GM18519 (cell line): ENCODE measurements around the gene LY6G5C.

ENCODE experiments used
- ATAC-seq: cut with Tn5 transposase; IDR thresholded peaks from one replicate; pipeline ENCODE4 v1.9.1; 2021; ENCODE audit warnings: mild to moderate bottlenecking, moderate library complexity; ENCODE audit not compliant: unreplicated experiment, low FRiP score

Gene LY6G5C

DNA sequence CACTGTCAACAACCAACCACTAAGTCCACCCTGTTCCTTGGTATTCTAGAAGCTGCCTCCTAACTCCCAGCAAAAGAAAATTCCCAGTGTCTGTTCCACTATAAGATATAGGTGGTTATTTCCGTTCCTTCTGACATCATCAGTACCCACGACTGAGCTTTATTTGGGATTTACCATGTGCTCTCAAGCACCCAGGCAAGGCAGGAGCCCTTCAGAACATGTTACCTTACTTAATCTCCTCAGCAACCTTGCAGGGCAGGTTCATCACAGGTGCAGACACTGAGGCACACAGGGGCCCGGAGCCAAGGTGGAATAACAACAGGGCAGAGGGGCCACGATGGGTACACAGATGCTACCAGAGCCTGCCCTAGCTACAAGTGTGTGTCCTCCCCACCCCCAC, 11.5 kb upstream of the LY6G5C start:
- ATAC-seq, result no peak

GRCh38 chr6:31691564-31692108, 10.8 kb upstream of the LY6G5C start:
- no peak for ATAC-seq

DNA sequence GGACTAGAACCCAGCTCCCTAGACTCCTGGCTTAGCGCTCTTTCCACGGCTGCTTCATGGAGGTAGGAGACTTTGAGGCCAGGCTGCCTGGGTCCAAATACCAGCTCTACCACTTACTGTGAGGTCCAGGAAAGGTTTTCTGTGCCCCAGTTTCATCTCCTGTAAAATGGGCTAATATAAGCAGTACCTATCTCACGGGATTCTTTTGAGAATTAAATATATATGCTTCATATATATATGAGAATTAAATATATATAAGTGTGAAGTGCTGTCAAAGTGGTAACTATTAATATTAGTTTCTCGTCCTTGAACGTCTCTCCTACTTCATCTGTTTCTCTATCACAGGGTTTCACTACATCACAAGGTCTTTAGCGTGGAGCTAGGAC, 10.2 kb upstream of the LY6G5C start:
- ATAC-seq, result no peak

- ATAC-seq, result no peak
Measured at GRCh38 chr6:31690231-31691077, 9.6 kb upstream of the LY6G5C start.

DNA sequence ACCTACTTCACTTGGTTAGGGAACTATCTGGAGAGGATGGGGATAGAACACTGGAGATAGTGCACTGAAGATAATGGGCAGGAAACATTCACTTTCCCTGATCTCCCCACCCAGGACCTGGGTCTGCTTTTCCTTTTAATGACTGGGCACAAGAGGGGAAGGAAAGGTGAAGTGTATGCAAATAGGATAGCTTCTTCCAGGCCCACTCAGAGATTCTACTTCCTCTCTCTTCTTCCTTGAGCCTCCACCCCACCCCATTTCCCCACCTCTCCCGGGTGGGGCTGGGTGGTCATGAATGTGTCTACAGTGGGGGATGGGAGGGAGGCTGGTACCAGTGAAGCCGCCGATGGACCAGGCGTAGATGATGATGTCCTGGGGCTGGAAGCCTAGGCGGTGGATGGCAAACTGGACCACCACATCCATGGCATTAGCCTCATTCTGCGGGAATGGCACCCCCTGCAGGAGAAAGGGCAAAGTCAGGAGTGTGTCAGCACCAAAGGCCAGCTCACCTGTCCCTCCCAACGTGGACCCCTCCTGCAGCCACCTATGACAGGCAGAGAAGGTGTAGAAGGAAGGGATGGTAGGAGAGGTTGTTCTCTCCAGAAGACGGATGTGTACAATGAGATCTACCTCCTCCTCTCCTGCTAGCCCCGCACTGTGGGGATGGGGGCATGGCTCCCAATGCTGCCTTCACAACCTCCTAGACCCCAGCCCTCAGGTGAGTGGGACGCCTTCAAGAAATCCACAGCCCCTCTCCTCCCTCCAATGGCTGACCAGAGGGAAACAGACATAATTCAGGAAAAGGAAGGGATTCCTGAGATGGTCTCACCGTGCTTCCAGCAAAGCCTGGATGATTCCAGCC, 8.6 kb upstream of the LY6G5C start:
- no peak for ATAC-seq

DNA sequence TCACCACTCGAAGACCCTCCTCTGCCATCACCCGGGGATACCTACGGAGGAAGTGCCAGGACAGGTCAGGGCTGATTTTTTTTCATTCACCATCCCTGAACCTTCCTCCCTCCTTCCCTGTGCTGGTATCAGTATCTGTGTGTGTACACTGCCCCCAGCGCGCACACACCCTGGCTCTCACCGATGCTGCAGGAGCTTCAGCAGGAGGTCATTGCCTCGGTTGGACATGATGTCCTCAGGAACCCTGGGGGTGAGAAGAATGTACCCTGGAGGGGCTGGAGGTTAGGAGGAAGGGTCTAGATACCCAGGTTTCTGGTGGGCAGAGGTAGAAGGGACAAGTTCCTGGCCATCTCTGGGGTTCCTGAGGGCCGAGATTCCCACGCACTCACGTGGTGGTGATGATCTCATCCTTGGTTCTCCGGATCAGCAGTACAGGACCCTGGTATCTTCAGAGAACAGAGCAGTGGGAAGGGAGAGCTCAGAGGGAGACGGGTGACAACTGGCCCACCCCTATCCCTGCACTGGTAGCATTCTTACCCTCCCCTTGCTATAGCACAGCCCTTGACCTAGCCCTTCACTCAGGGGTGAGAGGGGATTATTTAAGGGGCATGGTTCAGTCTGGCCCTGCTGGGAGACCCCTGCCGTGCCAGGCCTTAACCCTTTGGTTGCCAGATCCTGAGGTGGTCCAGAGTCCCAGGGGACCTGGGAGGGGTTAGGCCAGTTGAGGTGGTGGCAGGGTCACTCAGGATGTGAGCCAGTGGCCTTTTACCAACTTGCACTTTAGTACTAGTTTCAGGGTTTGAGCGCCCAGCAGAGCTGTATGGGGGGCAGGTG, 7.2 kb upstream of the LY6G5C start:
- ATAC-seq, result no peak

DNA sequence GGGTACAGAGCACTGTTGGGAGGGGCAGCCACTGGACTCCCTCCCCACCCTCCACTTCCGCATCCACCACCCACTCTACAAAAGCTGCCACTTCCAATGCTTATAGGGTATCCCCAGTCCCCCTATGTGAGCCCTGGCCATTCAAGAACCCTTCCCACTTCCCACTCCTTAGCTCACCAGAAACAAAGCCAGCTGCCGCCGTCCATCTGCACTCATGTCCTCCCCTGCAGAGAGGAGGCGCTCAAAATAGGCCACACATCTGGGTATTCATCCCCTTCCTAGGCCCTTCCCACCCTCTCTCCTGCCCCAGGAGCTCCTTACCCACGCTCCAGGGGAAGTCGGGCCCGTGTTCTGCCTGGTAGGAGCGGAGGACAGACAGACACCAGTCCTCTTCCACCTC, 6.5 kb upstream of the LY6G5C start:
- ATAC-seq, result no peak

DNA sequence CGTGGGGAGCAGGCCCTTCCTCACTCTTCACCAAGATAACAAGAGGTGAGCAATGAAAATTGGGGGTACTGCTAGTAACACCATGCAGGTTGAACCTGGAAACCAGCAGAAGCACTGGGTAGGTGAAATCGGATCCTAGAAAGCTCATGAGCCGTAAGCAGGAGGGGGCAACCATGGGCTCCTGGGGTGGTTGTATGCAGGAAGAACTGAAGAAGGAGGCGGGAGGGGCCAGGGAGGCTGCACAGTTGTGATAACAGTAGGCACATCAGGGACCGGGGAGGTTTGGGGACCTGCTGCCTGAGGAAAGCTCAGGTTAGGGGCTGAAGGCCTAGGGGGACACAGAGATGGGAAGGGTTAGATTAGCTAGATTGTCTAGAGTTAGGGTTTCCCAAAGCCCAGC, 5.6 kb upstream of the LY6G5C start:
- ATAC-seq, result no peak

DNA sequence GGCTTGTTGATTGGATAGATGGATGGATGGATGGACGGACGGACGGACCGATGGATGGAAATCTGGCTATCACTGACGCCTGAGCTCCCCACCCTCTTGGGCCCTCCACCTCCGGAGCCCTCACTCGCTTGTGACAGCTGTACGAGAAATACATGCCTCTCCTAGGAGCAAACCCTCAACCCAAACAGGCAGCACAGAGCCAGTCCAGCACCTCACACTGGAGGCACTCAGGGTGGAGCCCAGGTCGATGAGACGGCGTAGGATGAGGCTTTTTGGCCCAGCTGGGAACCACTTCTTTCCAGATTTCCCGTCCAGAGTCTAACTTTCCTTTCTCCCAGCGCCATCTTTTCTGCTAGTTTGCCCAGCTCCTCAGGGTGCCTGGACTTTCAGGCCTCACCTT, 2.7 kb upstream of the LY6G5C start:
- ATAC-seq, result no peak

DNA sequence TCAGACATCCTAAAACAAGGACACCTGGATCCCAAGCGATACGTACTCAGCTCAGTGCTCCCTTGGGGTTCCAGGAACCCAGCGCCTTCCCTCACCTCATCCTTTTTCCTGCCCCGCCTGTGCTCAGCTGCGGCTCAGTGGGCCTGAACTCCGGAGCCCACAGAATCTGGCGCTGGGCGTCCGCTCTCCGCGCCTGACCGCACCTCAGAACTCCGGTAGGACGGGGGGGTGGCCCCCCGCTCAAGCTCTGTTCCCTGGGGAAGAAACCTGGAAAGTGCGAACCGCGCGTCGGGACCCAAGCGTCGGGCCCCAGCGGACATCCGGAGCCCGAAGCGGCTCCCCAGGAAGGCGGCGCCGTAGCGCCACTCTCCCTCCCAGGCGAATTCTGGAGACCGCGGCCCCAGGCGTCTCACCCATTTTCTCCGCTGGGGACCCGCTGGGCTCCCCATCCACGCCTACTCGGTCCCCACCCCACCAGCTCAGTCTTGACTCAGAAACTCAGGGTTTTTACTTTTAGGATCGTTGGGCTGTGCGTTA, 336 bp upstream of the LY6G5C start:
- no peak for ATAC-seq

DNA sequence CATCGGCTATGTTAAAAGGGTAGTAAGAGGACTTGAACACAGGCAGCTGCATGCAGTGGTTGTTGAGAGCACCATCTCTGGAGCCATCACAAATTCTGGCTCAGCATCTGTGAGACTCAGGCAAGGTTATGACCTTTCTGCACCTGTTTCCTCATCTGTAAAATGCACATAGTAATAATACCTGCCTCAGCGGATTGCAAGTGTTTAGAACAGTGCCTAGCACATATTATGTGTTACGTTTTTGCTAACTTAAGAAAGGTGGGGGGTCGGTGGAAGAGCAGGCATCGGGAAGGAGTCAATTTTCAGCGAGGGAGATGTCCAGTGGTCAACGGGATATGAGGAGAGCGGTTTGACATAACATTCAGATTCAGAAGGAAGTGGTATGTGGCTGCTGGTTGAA, 2.9 kb downstream of the LY6G5C start:
- ATAC-seq, result no peak

DNA sequence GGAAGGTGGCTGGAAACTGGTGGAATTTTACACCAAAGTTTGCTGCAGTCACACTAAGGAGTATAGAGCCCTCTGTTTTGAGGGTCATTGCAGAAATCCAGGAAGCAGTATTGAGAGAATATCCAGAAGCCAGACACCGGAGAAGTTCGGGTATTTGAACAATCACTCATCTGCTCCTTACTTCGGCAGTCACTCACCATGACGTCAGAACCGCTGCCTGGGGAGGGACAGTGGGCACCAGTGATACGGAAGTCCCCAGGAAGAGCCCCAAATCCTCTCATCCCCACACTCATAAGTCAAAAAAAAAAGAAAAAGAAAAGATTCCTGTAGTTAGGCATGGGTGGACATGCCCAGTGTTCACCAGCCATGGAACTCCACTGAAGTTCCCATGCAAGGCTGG, 4.0 kb downstream of the LY6G5C start:
- ATAC-seq, result no peak

DNA sequence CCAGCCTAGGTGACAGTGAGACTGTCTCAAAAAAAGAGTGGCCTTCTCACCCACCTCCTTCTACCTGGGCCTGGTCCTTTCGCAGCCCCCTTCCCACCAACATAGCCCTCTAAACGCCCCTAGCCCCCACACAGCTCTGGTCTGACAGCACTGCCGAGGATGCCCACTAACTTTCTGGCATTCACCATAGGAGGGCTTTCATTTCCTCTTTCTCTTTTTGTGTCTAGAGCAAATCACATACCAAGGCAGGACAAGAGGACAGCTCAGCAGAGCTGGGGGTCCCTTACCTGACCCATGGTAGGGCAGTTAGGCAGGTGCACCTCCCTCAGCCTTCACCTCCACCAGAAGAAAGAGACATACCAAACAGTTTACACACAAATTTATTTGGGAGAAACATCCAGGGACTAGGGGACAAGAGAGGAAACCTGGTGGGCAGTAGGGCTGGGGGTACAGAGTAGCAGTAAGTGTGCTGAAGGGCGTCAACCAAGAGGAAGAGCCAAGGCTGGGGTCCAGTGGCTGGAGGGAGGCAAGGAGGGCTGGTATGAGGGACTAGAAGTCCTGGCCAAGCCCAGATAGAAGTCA, 4.5 kb downstream of the LY6G5C start:
- ATAC-seq, result no peak

DNA sequence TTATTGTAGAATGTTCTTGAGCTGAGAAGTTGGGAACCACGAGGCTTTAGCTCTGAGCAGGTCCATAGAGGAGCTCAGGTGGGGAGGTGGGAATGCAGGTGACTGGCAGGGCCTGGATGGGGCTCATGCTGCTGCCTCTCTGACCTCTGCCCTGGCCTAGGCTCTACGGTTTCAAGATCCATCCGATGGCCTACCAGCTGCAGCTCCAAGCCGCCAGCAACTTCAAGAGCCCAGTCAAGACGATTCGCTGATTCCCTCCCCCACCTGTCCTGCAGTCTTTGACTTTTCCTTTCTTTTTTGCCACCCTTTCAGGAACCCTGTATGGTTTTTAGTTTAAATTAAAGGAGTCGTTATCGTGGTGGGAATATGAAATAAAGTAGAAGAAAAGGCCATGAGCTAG, 11.2 kb downstream of the LY6G5C start, which contains the start of gene LY6G5B:
LY6G5B (plus strand) TSS at position 301 of the 400 bp plus-strand sequence. CDS start 975 bp downstream, outside the sequence.
- no peak for ATAC-seq

- no peak for ATAC-seq
Measured at GRCh38 chr6:31666337-31666965, 14.4 kb downstream of the LY6G5C start.

- peak; percentile 62 for ATAC-seq
Measured at GRCh38 chr6:31665501-31666336, 15.1 kb downstream of the LY6G5C start, which contains the start of gene CSNK2B. Gene CSNK2B, plus strand, starts transcription at chr6:31666080. Its CDS starts 752 bp downstream, at chr6:31666832.

DNA sequence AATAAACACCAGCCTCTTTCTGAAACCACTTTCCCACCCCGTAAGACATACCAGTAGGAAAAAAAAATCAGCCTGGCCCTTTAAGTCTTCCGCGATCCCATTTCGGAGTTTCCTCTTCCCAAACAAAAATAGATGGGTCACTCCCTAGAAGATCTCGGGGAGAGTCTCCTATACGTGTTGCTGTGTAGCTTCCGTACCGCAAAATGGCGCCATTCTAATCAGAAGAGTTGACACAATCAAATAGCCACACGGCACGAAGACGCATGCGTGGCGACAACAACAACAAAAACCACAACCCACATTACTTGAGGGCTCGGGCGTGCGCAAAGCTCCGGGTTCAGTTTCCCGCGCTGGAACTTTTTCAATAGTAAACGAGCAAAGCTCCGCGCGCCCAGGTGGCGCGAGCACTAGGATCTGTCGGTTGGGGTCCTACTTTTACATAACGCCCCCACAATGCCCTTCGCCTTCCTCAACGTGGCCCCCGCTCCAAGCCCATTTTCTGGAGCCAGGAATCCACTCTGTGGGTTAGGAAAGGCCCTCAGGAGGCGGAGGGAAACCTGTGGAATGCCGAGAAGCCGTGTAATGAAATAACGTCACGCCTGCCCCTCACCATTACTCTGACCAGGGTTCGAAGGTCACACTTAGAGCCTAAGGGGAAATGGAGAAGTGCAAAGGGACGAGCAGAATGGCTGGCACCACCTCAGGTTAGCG, 15.9 kb downstream of the LY6G5C start, which contains the start of gene GPANK1:
GPANK1 (minus strand) TSS at position 208 of the 711 bp plus-strand sequence. CDS start 519 bp downstream, outside the sequence.
- ATAC-seq, result peak; percentile 5
